HepG2 (cell line): ENCODE results near the gene PPAN. TPM values are rescaled to one million over a fixed set of nuclear protein-coding genes. Genes with fewer than 3 reads are reported as not detected.
A peak's percentile ranks its signal among the peaks of the same experiment; 100 is the strongest.

ENCODE experiments used
- ATAC-seq: fragments of 200-7000 bp; cut with Tn5 transposase; 3 replicates; pipeline ENCODE4 v1.9.1; 2020; ENCODE audit warnings: mild to moderate bottlenecking, moderate library complexity
- BruUV-seq: library from RNA; stranded (reverse); fragments of 400-500 nt; replicated peaks from 2 replicates; lab custom pipeline; 2021; lab: Mats Ljungman, UMichigan
- CTCF ChIA-PET: fragments of 300-600 bp; formaldehyde crosslinking; extraction: SDS; loops from one replicate; lab custom pipeline; 2021; ENCODE audit warnings: low total read pairs, inconsistent platforms, low intra/inter-chr PET ratio; lab: Yijun Ruan, JAX
- POLR2A ChIA-PET: fragments of 350-600 bp; sonication (Branson Sonifier 250); formaldehyde crosslinking; loops from one replicate; lab custom pipeline; 2020; ENCODE audit warnings: antibody characterized with exemption, inconsistent platforms; lab: Yijun Ruan, JAX
- DNase-seq: peaks from one replicate; pipeline ENCODE4 v3.0.0-alpha.2; 2015; ENCODE audit warnings: low spot score
- FAIRE-seq: peaks from 3 replicates; lab custom pipeline; 2011; peaks lifted over from hg19 to GRCh38; lab: Jason Lieb, UNC
- H2AFZ ChIP-seq: one replicate; pipeline ENCODE4 v1.6.1; 2011; ENCODE audit warnings: low read length, inconsistent platforms
- H3K27ac ChIP-seq: fragments of 300-600 bp; 3 replicates; pipeline ENCODE4 v1.8.0; 2011; ENCODE audit warnings: mixed run types, mild to moderate bottlenecking, mixed read lengths, low read length, inconsistent platforms; ENCODE audit not compliant: insufficient read depth; ENCODE audit errors: extremely low read length
- H3K27me3 ChIP-seq, 2 experiments: fragments of 200-600 bp in 1 of 2; 2 replicates in 1 of 2; 3 replicates in 1 of 2; pipeline versions ENCODE4 v1.6.0 to v1.8.0; 2011; ENCODE audit warnings: low read length in 2 of 2, mild to moderate bottlenecking in 2 of 2, moderate library complexity in 2 of 2, inconsistent platforms in 1 of 2; ENCODE audit not compliant: insufficient read depth in 2 of 2, control insufficient read depth in 1 of 2
- H3K36me3 ChIP-seq, 2 experiments: fragments of 200-600 bp in 1 of 2; replicated peaks in 1 of 2; 2 replicates in 1 of 2; 3 replicates in 1 of 2; pipeline versions ENCODE4 v1.5.1 to v1.8.0; 2011; ENCODE audit warnings: low read length in 2 of 2, inconsistent platforms in 1 of 2; ENCODE audit not compliant: insufficient read depth in 2 of 2, control insufficient read depth in 1 of 2
- H3K4me1 ChIP-seq: 2 replicates; pipeline ENCODE4 v1.5.1; 2012; ENCODE audit warnings: low read length, inconsistent platforms; ENCODE audit not compliant: insufficient read depth
- H3K4me2 ChIP-seq: 2 replicates; pipeline ENCODE4 v1.6.0; 2011; ENCODE audit warnings: low read depth, low read length, inconsistent platforms
- H3K4me3 ChIP-seq, 3 experiments: fragments of 200-600 bp in 1 of 3; sonication (generic), shearing (Covaris generic) in 1 of 3; replicated peaks in 1 of 3; 2 replicates each; pipeline ENCODE4 v1.5.1; 2011 to 2016; ENCODE audit warnings: low read length in 3 of 3, inconsistent platforms in 2 of 3, low read depth in 2 of 3, mild to moderate bottlenecking in 2 of 3, control low read depth in 1 of 3, mixed read lengths in 1 of 3; ENCODE audit not compliant: insufficient read depth in 1 of 3
- H3K79me2 ChIP-seq: one replicate; pipeline ENCODE4 v1.6.1; 2011; ENCODE audit warnings: low read length, inconsistent platforms; ENCODE audit not compliant: insufficient read depth
- H3K9ac ChIP-seq: 2 replicates; pipeline ENCODE4 v1.6.0; 2011; ENCODE audit warnings: mild to moderate bottlenecking, low read depth, low read length, inconsistent platforms; ENCODE audit not compliant: insufficient read depth
- H3K9me3 ChIP-seq: 2 replicates; pipeline ENCODE4 v1.5.1; 2012; ENCODE audit warnings: mild to moderate bottlenecking, low read length
- H4K20me1 ChIP-seq: 2 replicates; pipeline ENCODE4 v1.6.0; 2011; ENCODE audit warnings: inconsistent platforms, mild to moderate bottlenecking, low read length, moderate library complexity; ENCODE audit not compliant: insufficient read depth
- CEBPG ChIP-seq: IDR thresholded peaks from 2 replicates; pipeline ENCODE4 v1.6.1; 2016
- EED ChIP-seq: sonication (generic); formaldehyde crosslinking; IDR thresholded peaks from 2 replicates; pipeline ENCODE4 v1.5.0; 2020; ENCODE audit warnings: mild to moderate bottlenecking, missing genetic modification reagents
- HNRNPK ChIP-seq: fragments of 200-400 bp; formaldehyde crosslinking; IDR thresholded peaks from 2 replicates; pipeline ENCODE4 v1.6.1; 2018; ENCODE audit warnings: low read length, low read depth, moderate library complexity, mild to moderate bottlenecking; ENCODE audit not compliant: poor library complexity, severe bottlenecking
- KLF6 ChIP-seq: IDR thresholded peaks from 2 replicates; pipeline ENCODE4 v1.8.0; 2016; ENCODE audit warnings: missing biosample characterization, missing genetic modification reagents
- RFXAP ChIP-seq: sonication (generic); formaldehyde crosslinking; IDR thresholded peaks from 2 replicates; pipeline ENCODE4 v1.4.0; 2020; ENCODE audit warnings: missing genetic modification reagents, borderline replicate concordance
- SOX5 ChIP-seq: IDR thresholded peaks from 2 replicates; pipeline ENCODE4 v1.6.1; 2016; ENCODE audit warnings: borderline replicate concordance
- ZNF34 ChIP-seq: sonication (generic); formaldehyde crosslinking; IDR thresholded peaks from 2 replicates; pipeline ENCODE4 v1.4.0; 2020; ENCODE audit warnings: mild to moderate bottlenecking, missing genetic modification reagents, borderline replicate concordance
- ZNF468 ChIP-seq: sonication (generic); formaldehyde crosslinking; IDR thresholded peaks from 2 replicates; pipeline ENCODE4 v1.8.0; 2022; ENCODE audit warnings: mild to moderate bottlenecking, moderate library complexity, missing genetic modification reagents
- ZNF761 ChIP-seq: sonication (generic); formaldehyde crosslinking; conservative IDR thresholded peaks from 2 replicates; pipeline ENCODE4 v1.4.0; 2020; ENCODE audit warnings: mild to moderate bottlenecking, missing genetic modification reagents
- ZNF773 ChIP-seq: sonication (generic); formaldehyde crosslinking; IDR thresholded peaks from 2 replicates; pipeline ENCODE4 v1.4.0; 2020; ENCODE audit warnings: missing genetic modification reagents, borderline replicate concordance
- ZNF83 ChIP-seq: sonication (generic); formaldehyde crosslinking; IDR thresholded peaks from 2 replicates; pipeline ENCODE4 v1.4.0; 2020; ENCODE audit warnings: missing genetic modification reagents, mild to moderate bottlenecking, borderline replicate concordance
- WGBS: methylation state at CpG from one replicate; pipeline ENCODE4 v1.1.6; 2017; ENCODE audit warnings: low lambda C conversion rate; 5-methylcytosine and 5-hydroxymethylcytosine counted together
- in situ Hi-C: cut with HindIII; loops from 2 replicates; pipeline ENCODE4 v1.10.0; 2017; ENCODE audit warnings: low pct_unique_long_range_greater_than_20kb; ENCODE audit not compliant: extremely low pct_ligation_motif_present
- intact Hi-C: fragments of 100-400 bp; cut with micrococcal nuclease; formaldehyde crosslinking; loops from one replicate; pipeline ENCODE4 v1.10.0; 2022; ENCODE audit not compliant: unreplicated experiment
- polyA plus RNA-seq, 8 experiments: library from polyadenylated mRNA; depleted of rRNA in 3 of 8; stranded (reverse) in 7 of 8; unstranded in 1 of 8; fragments of >200 nt; fragmentation: Illumina TruSeq in 4 of 8; extraction: Trizol in 4 of 8; gene quantifications; 2 replicates each; pipeline versions ENCODE4 v1.2.1 to v1.2.3, GENCODE V29; 2011 to 2016; ENCODE audit warnings: low read depth in 4 of 8, missing spikeins in 1 of 8, mixed read lengths in 1 of 8; ENCODE audit not compliant: insufficient read depth in 1 of 8
- total RNA-seq, 5 experiments: library from RNA; depleted of rRNA; stranded (reverse); fragments of >200 nt; fragmentation: Illumina TruSeq; extraction: Trizol; gene quantifications; 2 replicates each; pipeline ENCODE4 v1.2.3, GENCODE V29; 2016; ENCODE audit warnings: low read depth in 1 of 5
- TF ChIP-seq, protein P1 (sequence below): sonication (generic); formaldehyde crosslinking; conservative IDR thresholded peaks from 2 replicates; pipeline ENCODE4 v1.8.0; 2022; ENCODE audit warnings: missing genetic modification reagents
- TF ChIP-seq, protein P2 (sequence below): sonication (generic); formaldehyde crosslinking; IDR thresholded peaks from 2 replicates; pipeline ENCODE4 v1.8.1; 2022; ENCODE audit warnings: low read depth, mild to moderate bottlenecking, missing genetic modification reagents

Gene PPAN
- total and polyA plus RNA-seq, 2 of the 13 experiments (the other 11 are each of a cell fraction or from before 2014, with no cell fraction given) = 36.2 to 41.9 TPM

- Histone ChIP-seq H3K4me2 (no peak overlapping the region), H4K20me1 (no peaks in the 10 kb centered on the region), H3K36me3 (no peaks in the 10 kb centered on the region), H3K27me3 (peaks cover 0 to 2% of the 10 kb centered on the region in 2 experiments; a peak in 1 of 5 replicates), H3K27ac (no peak overlapping the region), H3K4me3 (no peak overlapping the region), H3K4me1 (peaks cover 17% of the 10 kb centered on the region), H3K9ac (no peak overlapping the region), H3K79me2 (no peaks in the 10 kb centered on the region), H3K9me3 (peaks cover 9% of the 10 kb centered on the region), H2AFZ (no peak overlapping the region)
- ChIA-PET POLR2A (no interaction called here), CTCF (interaction anchor here (0.6 kb wide), 1 partner anchor 14 kb away, joined by 3 read pairs; no protein-coding TSS in a partner anchor)
- in situ Hi-C loops (no loop called here), intact Hi-C loops (no loop called here)
- 49% methylated on average over 8 of the region's 8 CpGs for WGBS
- no TSS peak for BruUV-seq
- FAIRE-seq (no peak), ATAC-seq (no peak), DNase-seq (no peak)
- TF ChIP-seq KLF6 (CRISPR knock-in tag) (no peak), HNRNPK (peak; percentile 49), ZNF34 (CRISPR knock-in tag) (no peak), ZNF773 (CRISPR knock-in tag) (no peak), EED (no peak), ZNF83 (CRISPR knock-in tag) (no peak)
These were observed 27.8 kb upstream of the PPAN start for GRCh38 chr19:10078329-10078728.

- Histone ChIP-seq H3K79me2 (no peaks in the 10 kb centered on the region), H3K27me3 (peaks cover 0 to 2% of the 10 kb centered on the region in 2 experiments; a peak in 1 of 5 replicates), H3K4me3 (no peak overlapping the region; a peak in 1 of 6 replicates), H2AFZ (no peak overlapping the region), H3K4me2 (0 out of 2 replicates have a peak overlapping the region, but pooled peaks have one; percentile 12), H3K9ac (no peak overlapping the region), H3K36me3 (no peaks in the 10 kb centered on the region), H4K20me1 (no peaks in the 10 kb centered on the region), H3K4me1 (peaks cover 17% of the 10 kb centered on the region), H3K27ac (no peak overlapping the region), H3K9me3 (peaks cover 4% of the 10 kb centered on the region)
- CTCF ChIA-PET = no interaction called here
- in situ Hi-C loops = no loop called here
- FAIRE-seq (peak; percentile 61), DNase-seq (peak; percentile 58), ATAC-seq (peak; percentile 76)
- POLR2A ChIA-PET = interaction anchor here (1.0 kb wide), 1 partner anchor 9 kb away, joined by 4 read pairs; no protein-coding TSS in a partner anchor
- WGBS = 4% methylated on average over 6 of the region's 7 CpGs
- intact Hi-C loops = no loop called here
- BruUV-seq = no TSS peak
- TF ChIP-seq ZNF468 (CRISPR knock-in tag) = no peak
- TF ChIP-seq EED = no peak
- TF ChIP-seq CEBPG (CRISPR knock-in tag) = peak; percentile 31; the same call in 1 of the 2 replicates
- TF ChIP-seq, protein P1, sequence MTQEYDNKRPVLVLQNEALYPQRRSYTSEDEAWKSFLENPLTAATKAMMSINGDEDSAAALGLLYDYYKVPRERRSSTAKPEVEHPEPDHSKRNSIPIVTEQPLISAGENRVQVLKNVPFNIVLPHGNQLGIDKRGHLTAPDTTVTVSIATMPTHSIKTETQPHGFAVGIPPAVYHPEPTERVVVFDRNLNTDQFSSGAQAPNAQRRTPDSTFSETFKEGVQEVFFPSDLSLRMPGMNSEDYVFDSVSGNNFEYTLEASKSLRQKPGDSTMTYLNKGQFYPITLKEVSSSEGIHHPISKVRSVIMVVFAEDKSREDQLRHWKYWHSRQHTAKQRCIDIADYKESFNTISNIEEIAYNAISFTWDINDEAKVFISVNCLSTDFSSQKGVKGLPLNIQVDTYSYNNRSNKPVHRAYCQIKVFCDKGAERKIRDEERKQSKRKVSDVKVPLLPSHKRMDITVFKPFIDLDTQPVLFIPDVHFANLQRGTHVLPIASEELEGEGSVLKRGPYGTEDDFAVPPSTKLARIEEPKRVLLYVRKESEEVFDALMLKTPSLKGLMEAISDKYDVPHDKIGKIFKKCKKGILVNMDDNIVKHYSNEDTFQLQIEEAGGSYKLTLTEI (CRISPR knock-in tag) = no peak
- TF ChIP-seq ZNF761 (CRISPR knock-in tag) = no peak
- no peak for TF ChIP-seq SOX5 (CRISPR knock-in tag)
- no peak for TF ChIP-seq RFXAP (CRISPR knock-in tag)
- TF ChIP-seq, protein P2, sequence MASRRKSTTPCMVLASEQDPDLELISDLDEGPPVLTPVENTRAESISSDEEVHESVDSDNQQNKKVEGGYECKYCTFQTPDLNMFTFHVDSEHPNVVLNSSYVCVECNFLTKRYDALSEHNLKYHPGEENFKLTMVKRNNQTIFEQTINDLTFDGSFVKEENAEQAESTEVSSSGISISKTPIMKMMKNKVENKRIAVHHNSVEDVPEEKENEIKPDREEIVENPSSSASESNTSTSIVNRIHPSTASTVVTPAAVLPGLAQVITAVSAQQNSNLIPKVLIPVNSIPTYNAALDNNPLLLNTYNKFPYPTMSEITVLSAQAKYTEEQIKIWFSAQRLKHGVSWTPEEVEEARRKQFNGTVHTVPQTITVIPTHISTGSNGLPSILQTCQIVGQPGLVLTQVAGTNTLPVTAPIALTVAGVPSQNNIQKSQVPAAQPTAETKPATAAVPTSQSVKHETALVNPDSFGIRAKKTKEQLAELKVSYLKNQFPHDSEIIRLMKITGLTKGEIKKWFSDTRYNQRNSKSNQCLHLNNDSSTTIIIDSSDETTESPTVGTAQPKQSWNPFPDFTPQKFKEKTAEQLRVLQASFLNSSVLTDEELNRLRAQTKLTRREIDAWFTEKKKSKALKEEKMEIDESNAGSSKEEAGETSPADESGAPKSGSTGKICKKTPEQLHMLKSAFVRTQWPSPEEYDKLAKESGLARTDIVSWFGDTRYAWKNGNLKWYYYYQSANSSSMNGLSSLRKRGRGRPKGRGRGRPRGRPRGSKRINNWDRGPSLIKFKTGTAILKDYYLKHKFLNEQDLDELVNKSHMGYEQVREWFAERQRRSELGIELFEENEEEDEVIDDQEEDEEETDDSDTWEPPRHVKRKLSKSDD = no peak
These were observed 27.1 kb upstream of the PPAN start for GRCh38 chr19:10079031-10079453.
